ENCODE results near the gene CCSER1.
"Not testable (repeated sequence)": the region's sequence is repeated elsewhere in the genome, so short reads cannot be mapped to it uniquely, and the experiment has no call there.

The CCSER1 gene

GRCh38 chr4:90911724-90912434 is 784.7 kb downstream of the CCSER1 start:
- not testable (repeated sequence) for DNase-seq

GRCh38 chr4:90922174-90922573 is 795.0 kb downstream of the CCSER1 start:
- DNase-seq: no peak

- DNase-seq: no peak
Measured at GRCh38 chr4:90926957-90927356, 799.8 kb downstream of the CCSER1 start.

GRCh38 chr4:90943311-90943710 is 816.1 kb downstream of the CCSER1 start:
- no peak for DNase-seq

GRCh38 chr4:90946945-90947344 is 819.8 kb downstream of the CCSER1 start:
- DNase-seq: no peak

GRCh38 chr4:90950385-90950841 is 823.2 kb downstream of the CCSER1 start:
- no peak for DNase-seq

- no peak for DNase-seq
Measured at GRCh38 chr4:90951037-90951436, 823.8 kb downstream of the CCSER1 start.

- DNase-seq: no peak
Measured at GRCh38 chr4:90958256-90958895, 831.2 kb downstream of the CCSER1 start.

- DNase-seq: no peak
Measured at GRCh38 chr4:90960433-90960832, 833.2 kb downstream of the CCSER1 start.

GRCh38 chr4:90960840-90961239 is 833.6 kb downstream of the CCSER1 start:
- DNase-seq: no peak

- DNase-seq: no peak
Measured at GRCh38 chr4:90970021-90970420, 842.8 kb downstream of the CCSER1 start.

- no peak for DNase-seq
Measured at GRCh38 chr4:90977726-90978125, 850.5 kb downstream of the CCSER1 start.

- DNase-seq: no peak
Measured at GRCh38 chr4:90979556-90979955, 852.4 kb downstream of the CCSER1 start.

- no peak for DNase-seq
Measured at GRCh38 chr4:90982813-90983212, 855.6 kb downstream of the CCSER1 start.

- no peak for DNase-seq
Measured at GRCh38 chr4:90990284-90990683, 863.1 kb downstream of the CCSER1 start.

GRCh38 chr4:90992213-90992612 is 865.0 kb downstream of the CCSER1 start:
- DNase-seq: no peak

GRCh38 chr4:90994851-90995574 is 867.8 kb downstream of the CCSER1 start:
- no peak for DNase-seq

- no peak for DNase-seq
Measured at GRCh38 chr4:90995996-90996395, 868.8 kb downstream of the CCSER1 start.

GRCh38 chr4:90996813-90997212 is 869.6 kb downstream of the CCSER1 start:
- DNase-seq: no peak

GRCh38 chr4:91015861-91016260 is 888.7 kb downstream of the CCSER1 start:
- DNase-seq: no peak

- no peak for DNase-seq
Measured at GRCh38 chr4:91019513-91019912, 892.3 kb downstream of the CCSER1 start.

All from hypothalamus (tissue), 51 donors.